ENCODE data around the gene CBX6. TPM values are rescaled to one million over a fixed set of nuclear protein-coding genes. Genes with fewer than 3 reads are reported as not detected.

Gene CBX6
- total and polyA plus RNA-seq, 2 experiments from 2014 or later: 51.9 to 52.1 TPM

DNA sequence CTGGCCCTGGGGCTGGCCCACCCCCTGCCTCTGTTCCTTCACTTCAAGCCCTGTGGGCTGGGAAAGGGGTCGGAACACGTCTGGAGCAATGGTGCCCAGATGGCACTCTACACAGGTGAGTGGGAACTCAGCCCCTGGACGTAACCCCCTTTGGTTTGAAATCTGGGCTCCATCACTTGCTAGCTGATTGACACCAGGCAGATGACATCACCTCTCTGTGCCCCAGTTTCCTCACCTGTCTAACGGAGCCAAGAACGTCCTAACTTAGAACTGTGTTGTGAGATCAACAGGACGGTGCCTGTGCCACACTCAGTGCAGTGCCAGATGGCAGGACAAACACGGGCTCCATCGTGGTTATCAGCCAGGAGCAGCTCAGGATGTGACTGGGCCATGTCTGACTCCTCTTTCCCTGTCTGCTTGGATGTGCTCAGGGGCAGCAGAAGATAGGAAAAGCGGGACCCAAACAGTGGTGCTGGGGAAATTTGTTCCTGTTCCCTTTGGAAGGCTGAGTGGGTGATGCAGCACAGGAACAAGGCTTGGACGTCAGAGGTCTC, 52.6 kb downstream of the CBX6 start:
- WGBS, 2 experiments (ENCODE audit: low coverage in 1 of 2, low lambda C conversion rate in 2 of 2, missing lambda C conversion rate in 2 of 2): 59 to 62% methylated on average over 10 of the region's 10 CpGs
- H4K20me1 ChIP-seq (ENCODE audit: insufficient read depth): no peaks in the 10 kb centered on the region
- H3K27me3 ChIP-seq (replicated peaks; ENCODE audit: insufficient read depth): peaks cover 21% of the 10 kb centered on the region
- no peaks in the 10 kb centered on the region for H3F3A ChIP-seq (ENCODE audit: insufficient read depth)
- in situ Hi-C loops (cut with MboI): no loop called here
- DNase-seq: no peak
- H2AFZ ChIP-seq: no peak overlapping the region
- no peaks in the 10 kb centered on the region for H3K79me2 ChIP-seq (ENCODE audit: insufficient read depth)
- H3K4me1 ChIP-seq (ENCODE audit: insufficient read depth): no peaks in the 10 kb centered on the region
- no peak overlapping the region for H3K9ac ChIP-seq
- no peaks in the 10 kb centered on the region for H3K9me2 ChIP-seq (ENCODE audit: insufficient read depth)
- H3K36me3 ChIP-seq (ENCODE audit: low read depth): no peaks in the 10 kb centered on the region
- H3K4me3 ChIP-seq: no peak overlapping the region
- no peaks in the 10 kb centered on the region for H3K9me3 ChIP-seq (ENCODE audit: low read depth)
- TF ChIP-seq EZH2 (IDR thresholded peaks at IDR 0.05; ENCODE audit: insufficient read depth, poor library complexity, severe bottlenecking) (no peak), EZH2phosphoT487 (IDR thresholded peaks at IDR 0.05; ENCODE audit: insufficient read depth, low read depth) (no peak)
- H3K27ac ChIP-seq: no peak overlapping the region
- no peak overlapping the region for H3K4me2 ChIP-seq (ENCODE audit: unreplicated experiment)

DNA sequence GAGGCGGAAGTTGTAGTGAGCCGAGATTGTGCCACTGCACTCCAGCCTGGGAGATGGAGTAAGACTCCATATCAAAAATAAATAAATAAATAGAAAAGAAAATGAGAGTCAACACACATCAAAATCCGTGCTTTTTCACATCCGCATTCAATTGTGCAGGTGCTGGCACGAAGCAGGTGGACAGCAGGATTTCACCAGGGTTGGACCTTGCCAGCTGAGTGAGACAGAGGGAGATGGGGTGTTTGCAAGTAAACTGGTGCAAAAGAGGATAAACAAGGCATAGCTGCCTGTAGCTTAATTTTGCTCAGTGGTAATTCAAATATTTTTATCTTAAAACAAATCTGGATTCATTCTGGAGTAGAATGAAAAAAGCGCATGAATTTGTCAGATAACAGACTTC, 54.8 kb downstream of the CBX6 start:
- Histone ChIP-seq H3K27ac (no peak overlapping the region), H3F3A (ENCODE audit: insufficient read depth) (no peaks in the 10 kb centered on the region), H4K20me1 (ENCODE audit: insufficient read depth) (no peaks in the 10 kb centered on the region), H3K36me3 (ENCODE audit: low read depth) (no peaks in the 10 kb centered on the region), H3K79me2 (ENCODE audit: insufficient read depth) (no peaks in the 10 kb centered on the region), H3K4me2 (ENCODE audit: unreplicated experiment) (no peak overlapping the region), H3K4me3 (no peak overlapping the region), H3K9me2 (ENCODE audit: insufficient read depth) (no peaks in the 10 kb centered on the region), H3K4me1 (ENCODE audit: insufficient read depth) (no peaks in the 10 kb centered on the region), H3K9ac (no peak overlapping the region), H3K9me3 (ENCODE audit: low read depth) (no peaks in the 10 kb centered on the region), H2AFZ (no peak overlapping the region), H3K27me3 (replicated peaks; ENCODE audit: insufficient read depth) (peaks cover 33% of the 10 kb centered on the region)
- DNase-seq: no peak
- 62 to 66% methylated on average over 6 of the region's 6 CpGs for WGBS, 2 experiments (ENCODE audit: low coverage in 1 of 2, low lambda C conversion rate in 2 of 2, missing lambda C conversion rate in 2 of 2)
- in situ Hi-C loops (cut with MboI): no loop called here
- TF ChIP-seq EZH2phosphoT487 (IDR thresholded peaks at IDR 0.05; ENCODE audit: insufficient read depth, low read depth): no peak
- no peak for TF ChIP-seq EZH2 (IDR thresholded peaks at IDR 0.05; ENCODE audit: insufficient read depth, poor library complexity, severe bottlenecking)

DNA sequence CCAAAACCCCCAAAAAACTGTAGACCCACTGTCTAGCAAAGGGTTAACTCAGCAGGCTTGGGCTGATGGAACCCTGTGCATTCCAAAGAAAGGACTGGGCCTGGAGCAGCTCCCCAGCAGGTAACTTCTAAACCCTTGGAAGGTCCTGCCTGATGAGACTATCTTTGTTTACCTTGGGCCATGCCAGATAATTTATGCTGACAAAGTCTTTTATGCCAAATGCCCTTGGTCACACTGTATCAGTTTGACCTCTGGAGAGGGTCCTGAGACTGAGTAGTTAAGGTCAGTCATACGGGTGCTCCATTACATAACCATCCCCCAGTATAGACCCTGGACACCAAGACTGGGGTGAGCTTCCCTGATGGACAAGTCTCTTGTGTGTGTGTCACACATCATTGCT, 56.2 kb downstream of the CBX6 start:
- no peak for DNase-seq
- Histone ChIP-seq H3K4me1 (ENCODE audit: insufficient read depth) (no peaks in the 10 kb centered on the region), H3K4me2 (ENCODE audit: unreplicated experiment) (no peak overlapping the region), H4K20me1 (ENCODE audit: insufficient read depth) (no peaks in the 10 kb centered on the region), H3F3A (ENCODE audit: insufficient read depth) (no peaks in the 10 kb centered on the region), H2AFZ (no peak overlapping the region), H3K4me3 (no peak overlapping the region), H3K27me3 (replicated peaks; ENCODE audit: insufficient read depth) (peaks cover 33% of the 10 kb centered on the region), H3K36me3 (ENCODE audit: low read depth) (no peaks in the 10 kb centered on the region), H3K79me2 (ENCODE audit: insufficient read depth) (no peaks in the 10 kb centered on the region), H3K9me2 (ENCODE audit: insufficient read depth) (no peaks in the 10 kb centered on the region), H3K9me3 (ENCODE audit: low read depth) (no peaks in the 10 kb centered on the region), H3K9ac (no peak overlapping the region), H3K27ac (no peak overlapping the region)
- WGBS, 2 experiments (ENCODE audit: low coverage in 1 of 2, low lambda C conversion rate in 2 of 2, missing lambda C conversion rate in 2 of 2): 5 to 25% methylated on average over 1 of the region's 1 CpG
- TF ChIP-seq EZH2 (IDR thresholded peaks at IDR 0.05; ENCODE audit: insufficient read depth, poor library complexity, severe bottlenecking) (no peak), EZH2phosphoT487 (IDR thresholded peaks at IDR 0.05; ENCODE audit: insufficient read depth, low read depth) (no peak)
- in situ Hi-C loops (cut with MboI): no loop called here

Other genes starting within 250 kb of the CBX6 start
- 0.13 and 2.1 TPM in 2 replicates for gene FAM227A, start 215.8 kb downstream of the CBX6 start, total RNA-seq (2014; rRNA removed; shearing (Covaris generic))
- gene FAM227A, start 215.8 kb downstream of the CBX6 start, polyA plus RNA-seq (2016; fragmentation: Nextera tagmentation; extraction: Ambion mirVana): 0.65 and 0.93 TPM in 2 replicates
- 16.2 and 24.5 TPM in 2 replicates for gene CBY1, start 215.6 kb downstream of the CBX6 start, total RNA-seq (2014; rRNA removed; shearing (Covaris generic))
- gene CBY1, start 215.6 kb downstream of the CBX6 start, polyA plus RNA-seq (2016; fragmentation: Nextera tagmentation; extraction: Ambion mirVana): 57.5 and 59.4 TPM in 2 replicates
- 48.9 and 53.9 TPM in 2 replicates for gene TOMM22, start 190.3 kb downstream of the CBX6 start, total RNA-seq (2014; rRNA removed; shearing (Covaris generic))
- 92.0 and 97.8 TPM in 2 replicates for gene TOMM22, start 190.3 kb downstream of the CBX6 start, polyA plus RNA-seq (2016; fragmentation: Nextera tagmentation; extraction: Ambion mirVana)
- gene JOSD1, start 171.3 kb downstream of the CBX6 start, total RNA-seq (2014; rRNA removed; shearing (Covaris generic)): 47.0 and 51.2 TPM in 2 replicates
- 5.5 and 6.6 TPM in 2 replicates for gene JOSD1, start 171.3 kb downstream of the CBX6 start, polyA plus RNA-seq (2016; fragmentation: Nextera tagmentation; extraction: Ambion mirVana)
- 20.1 and 26.9 TPM in 2 replicates for gene GTPBP1, start 166.3 kb downstream of the CBX6 start, total RNA-seq (2014; rRNA removed; shearing (Covaris generic))
- gene GTPBP1, start 166.3 kb downstream of the CBX6 start, polyA plus RNA-seq (2016; fragmentation: Nextera tagmentation; extraction: Ambion mirVana): 9.7 and 10.0 TPM in 2 replicates
- 142 and 146 TPM in 2 replicates for gene SUN2, start 116.2 kb downstream of the CBX6 start, total RNA-seq (2014; rRNA removed; shearing (Covaris generic))
- gene SUN2, start 116.2 kb downstream of the CBX6 start, polyA plus RNA-seq (2016; fragmentation: Nextera tagmentation; extraction: Ambion mirVana): 47.9 and 51.2 TPM in 2 replicates
- gene DNAL4, start 78.1 kb downstream of the CBX6 start, total RNA-seq (2014; rRNA removed; shearing (Covaris generic)): 11.6 and 18.9 TPM in 2 replicates
- 14.2 and 16.7 TPM in 2 replicates for gene DNAL4, start 78.1 kb downstream of the CBX6 start, polyA plus RNA-seq (2016; fragmentation: Nextera tagmentation; extraction: Ambion mirVana)
- 2.7 and 4.2 TPM in 2 replicates for gene NPTXR, start 28.2 kb downstream of the CBX6 start, total RNA-seq (2014; rRNA removed; shearing (Covaris generic))
- gene NPTXR, start 28.2 kb downstream of the CBX6 start, polyA plus RNA-seq (2016; fragmentation: Nextera tagmentation; extraction: Ambion mirVana): 0.99 TPM in 2 replicates
- not detected in 2 replicates for gene APOBEC3A, start 85.4 kb upstream of the CBX6 start, total RNA-seq (2014; rRNA removed; shearing (Covaris generic))
- gene APOBEC3A, start 85.4 kb upstream of the CBX6 start, polyA plus RNA-seq (2016; fragmentation: Nextera tagmentation; extraction: Ambion mirVana): not detected in 2 replicates
- gene APOBEC3B, start 110.1 kb upstream of the CBX6 start, total RNA-seq (2014; rRNA removed; shearing (Covaris generic)): 2.3 and 4.1 TPM in 2 replicates
- gene APOBEC3B, start 110.1 kb upstream of the CBX6 start, polyA plus RNA-seq (2016; fragmentation: Nextera tagmentation; extraction: Ambion mirVana): 10.6 and 11.9 TPM in 2 replicates
- 6.6 and 7.6 TPM in 2 replicates for gene APOBEC3C, start 142.0 kb upstream of the CBX6 start, total RNA-seq (2014; rRNA removed; shearing (Covaris generic))
- gene APOBEC3C, start 142.0 kb upstream of the CBX6 start, polyA plus RNA-seq (2016; fragmentation: Nextera tagmentation; extraction: Ambion mirVana): 104 and 111 TPM in 2 replicates
- 0.13 and 1.3 TPM in 2 replicates for gene APOBEC3D, start 148.9 kb upstream of the CBX6 start, total RNA-seq (2014; rRNA removed; shearing (Covaris generic))
- 0.98 and 1.0 TPM in 2 replicates for gene APOBEC3D, start 148.9 kb upstream of the CBX6 start, polyA plus RNA-seq (2016; fragmentation: Nextera tagmentation; extraction: Ambion mirVana)
- 0.51 and 10.1 TPM in 2 replicates for gene APOBEC3F, start 168.6 kb upstream of the CBX6 start, total RNA-seq (2014; rRNA removed; shearing (Covaris generic))
- 6.2 and 7.3 TPM in 2 replicates for gene APOBEC3F, start 168.6 kb upstream of the CBX6 start, polyA plus RNA-seq (2016; fragmentation: Nextera tagmentation; extraction: Ambion mirVana)
- gene APOBEC3G, start 205.1 kb upstream of the CBX6 start, total RNA-seq (2014; rRNA removed; shearing (Covaris generic)): 5.1 and 7.5 TPM in 2 replicates
- 5.2 and 5.4 TPM in 2 replicates for gene APOBEC3G, start 205.1 kb upstream of the CBX6 start, polyA plus RNA-seq (2016; fragmentation: Nextera tagmentation; extraction: Ambion mirVana)
- gene APOBEC3H, start 225.0 kb upstream of the CBX6 start, total RNA-seq (2014; rRNA removed; shearing (Covaris generic)): not detected in 2 replicates
- not detected in 2 replicates for gene APOBEC3H, start 225.0 kb upstream of the CBX6 start, polyA plus RNA-seq (2016; fragmentation: Nextera tagmentation; extraction: Ambion mirVana)